ENCODE measurements around the gene PAK4. TPM values are rescaled to one million over a fixed set of nuclear protein-coding genes. Genes with fewer than 3 reads are reported as not detected.

Gene PAK4
- total and polyA plus RNA-seq, 3 donors from 2014 or later: 61.0 to 88.3 (median 84.3) TPM

- no peak for DNase-seq
- WGBS, 2 donors: 42 to 43% methylated on average over 4 of the region's 4 CpGs
- no peak for TF ChIP-seq POLR2A (IDR thresholded peaks at IDR 0.05)
- TF ChIP-seq, protein P1, sequence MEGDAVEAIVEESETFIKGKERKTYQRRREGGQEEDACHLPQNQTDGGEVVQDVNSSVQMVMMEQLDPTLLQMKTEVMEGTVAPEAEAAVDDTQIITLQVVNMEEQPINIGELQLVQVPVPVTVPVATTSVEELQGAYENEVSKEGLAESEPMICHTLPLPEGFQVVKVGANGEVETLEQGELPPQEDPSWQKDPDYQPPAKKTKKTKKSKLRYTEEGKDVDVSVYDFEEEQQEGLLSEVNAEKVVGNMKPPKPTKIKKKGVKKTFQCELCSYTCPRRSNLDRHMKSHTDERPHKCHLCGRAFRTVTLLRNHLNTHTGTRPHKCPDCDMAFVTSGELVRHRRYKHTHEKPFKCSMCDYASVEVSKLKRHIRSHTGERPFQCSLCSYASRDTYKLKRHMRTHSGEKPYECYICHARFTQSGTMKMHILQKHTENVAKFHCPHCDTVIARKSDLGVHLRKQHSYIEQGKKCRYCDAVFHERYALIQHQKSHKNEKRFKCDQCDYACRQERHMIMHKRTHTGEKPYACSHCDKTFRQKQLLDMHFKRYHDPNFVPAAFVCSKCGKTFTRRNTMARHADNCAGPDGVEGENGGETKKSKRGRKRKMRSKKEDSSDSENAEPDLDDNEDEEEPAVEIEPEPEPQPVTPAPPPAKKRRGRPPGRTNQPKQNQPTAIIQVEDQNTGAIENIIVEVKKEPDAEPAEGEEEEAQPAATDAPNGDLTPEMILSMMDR (IDR thresholded peaks at IDR 0.05): no peak
- H3K27ac ChIP-seq: no peak overlapping the region
- no peaks in the 10 kb centered on the region for H3K9me3 ChIP-seq
- H3K4me1 ChIP-seq: no peaks in the 10 kb centered on the region
- no peak overlapping the region for H3K4me3 ChIP-seq
- intact Hi-C loops (cut with DNase I; ENCODE audit: low total_unique reads): no loop called here
- no peaks in the 10 kb centered on the region for H3K36me3 ChIP-seq (ENCODE audit: low read depth, missing control alignments)
- H3K27me3 ChIP-seq: no peaks in the 10 kb centered on the region
These were observed 98.2 kb downstream of the PAK4 start for GRCh38 chr19:39223703-39224279.

DNA sequence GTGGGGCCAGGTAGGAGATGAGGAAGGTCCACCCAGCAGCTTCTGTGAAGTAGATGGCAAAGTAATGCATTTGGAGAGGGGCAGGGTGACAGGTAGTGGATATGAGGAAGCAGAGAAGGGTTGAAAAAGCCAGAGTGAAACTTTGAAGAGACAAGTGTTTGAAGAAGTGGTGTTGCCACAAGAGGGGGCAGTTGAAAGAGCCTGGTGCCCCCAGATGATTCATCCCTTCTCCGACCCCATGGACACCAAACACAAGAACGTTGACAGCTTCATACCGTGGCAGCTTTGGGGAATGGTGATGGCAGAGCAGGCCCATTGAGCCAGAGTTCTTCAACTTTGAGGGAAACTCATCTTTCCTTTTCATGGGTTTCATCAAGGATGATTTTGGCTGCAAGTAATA lies 99.3 kb downstream of the PAK4 start:
- Histone ChIP-seq H3K9me3 (no peaks in the 10 kb centered on the region), H3K36me3 (ENCODE audit: low read depth, missing control alignments) (no peaks in the 10 kb centered on the region), H3K4me3 (no peak overlapping the region), H3K4me1 (no peaks in the 10 kb centered on the region), H3K27me3 (no peaks in the 10 kb centered on the region), H3K27ac (no peak overlapping the region)
- no peak for TF ChIP-seq POLR2A (IDR thresholded peaks at IDR 0.05)
- TF ChIP-seq, protein P1 (IDR thresholded peaks at IDR 0.05): no peak
- DNase-seq: no peak
- intact Hi-C loops (cut with DNase I; ENCODE audit: low total_unique reads): no loop called here
- WGBS, 2 donors: 37 to 40% methylated on average over 3 of the region's 3 CpGs

Other genes with a start within 250 kb of the PAK4 start
- gene RINL, start 247.5 kb upstream of the PAK4 start, total RNA-seq: 1 to 10 TPM; 3.0 to 5.2 TPM
- gene RINL, start 247.5 kb upstream of the PAK4 start, polyA plus RNA-seq (ENCODE audit: insufficient read depth, low read depth, low replicate concordance): 2.6 TPM
- gene SIRT2, start 226.2 kb upstream of the PAK4 start, total RNA-seq: 100 to 1,000 TPM in 1 of 2 donors, 10 to 100 TPM in 1; 95.3 to 107 TPM
- gene SIRT2, start 226.2 kb upstream of the PAK4 start, polyA plus RNA-seq (ENCODE audit: insufficient read depth, low read depth, low replicate concordance): 89.1 TPM
- gene NFKBIB, start 225.8 kb upstream of the PAK4 start, total RNA-seq: 100 to 1,000 TPM in 1 of 2 donors, 10 to 100 TPM in 1; 70.1 to 100 TPM
- 88.0 TPM for gene NFKBIB, start 225.8 kb upstream of the PAK4 start, polyA plus RNA-seq (ENCODE audit: insufficient read depth, low read depth, low replicate concordance)
- 1 to 10 TPM; 6.4 to 7.3 TPM for gene CCER2, start 213.6 kb upstream of the PAK4 start, total RNA-seq
- 3.8 TPM for gene CCER2, start 213.6 kb upstream of the PAK4 start, polyA plus RNA-seq (ENCODE audit: insufficient read depth, low read depth, low replicate concordance)
- gene SARS2, start 195.0 kb upstream of the PAK4 start, total RNA-seq: 10 to 100 TPM; 55.3 to 68.0 TPM
- 33.5 TPM for gene SARS2, start 195.0 kb upstream of the PAK4 start, polyA plus RNA-seq (ENCODE audit: insufficient read depth, low read depth, low replicate concordance)
- 10 to 100 TPM; 48.3 to 49.6 TPM for gene MRPS12, start 194.8 kb upstream of the PAK4 start, total RNA-seq
- gene MRPS12, start 194.8 kb upstream of the PAK4 start, polyA plus RNA-seq (ENCODE audit: insufficient read depth, low read depth, low replicate concordance): 31.1 TPM
- 10 to 100 TPM; 11.8 to 14.2 TPM for gene FBXO17, start 150.0 kb upstream of the PAK4 start, total RNA-seq
- 10.3 TPM for gene FBXO17, start 150.0 kb upstream of the PAK4 start, polyA plus RNA-seq (ENCODE audit: insufficient read depth, low read depth, low replicate concordance)
- 10 to 100 TPM; 11.3 to 16.5 TPM for gene FBXO27, start 93.2 kb upstream of the PAK4 start, total RNA-seq
- gene FBXO27, start 93.2 kb upstream of the PAK4 start, polyA plus RNA-seq (ENCODE audit: insufficient read depth, low read depth, low replicate concordance): 15.5 TPM
- not detected for gene ACP7, start 41.4 kb upstream of the PAK4 start, total RNA-seq
- gene ACP7, start 41.4 kb upstream of the PAK4 start, polyA plus RNA-seq (ENCODE audit: insufficient read depth, low read depth, low replicate concordance): not detected
- 1 to 10 TPM; 1.1 to 1.3 TPM for gene NCCRP1, start 71.2 kb downstream of the PAK4 start, total RNA-seq
- gene NCCRP1, start 71.2 kb downstream of the PAK4 start, polyA plus RNA-seq (ENCODE audit: insufficient read depth, low read depth, low replicate concordance): 0.73 TPM
- 100 to 1,000 TPM in 1 of 2 donors, 10 to 100 TPM in 1; 98.0 to 192 TPM for gene SYCN, start 78.5 kb downstream of the PAK4 start, total RNA-seq
- gene SYCN, start 78.5 kb downstream of the PAK4 start, polyA plus RNA-seq (ENCODE audit: insufficient read depth, low read depth, low replicate concordance): 36.5 TPM
- not detected for gene IFNL3, start 119.2 kb downstream of the PAK4 start, total RNA-seq
- gene IFNL3, start 119.2 kb downstream of the PAK4 start, polyA plus RNA-seq (ENCODE audit: insufficient read depth, low read depth, low replicate concordance): not detected
- not detected for gene IFNL4, start 123.1 kb downstream of the PAK4 start, total RNA-seq
- gene IFNL4, start 123.1 kb downstream of the PAK4 start, polyA plus RNA-seq (ENCODE audit: insufficient read depth, low read depth, low replicate concordance): not detected
- gene IFNL2, start 142.6 kb downstream of the PAK4 start, total RNA-seq: under 1 TPM in 1 of 2 donors, not detected in 1; 0.43 TPM
- gene IFNL2, start 142.6 kb downstream of the PAK4 start, polyA plus RNA-seq (ENCODE audit: insufficient read depth, low read depth, low replicate concordance): not detected
- gene IFNL1, start 170.6 kb downstream of the PAK4 start, total RNA-seq: not detected
- gene IFNL1, start 170.6 kb downstream of the PAK4 start, polyA plus RNA-seq (ENCODE audit: insufficient read depth, low read depth, low replicate concordance): not detected
- gene LRFN1, start 195.1 kb downstream of the PAK4 start, total RNA-seq: 1 to 10 TPM; 3.5 to 4.0 TPM
- gene LRFN1, start 195.1 kb downstream of the PAK4 start, polyA plus RNA-seq (ENCODE audit: insufficient read depth, low read depth, low replicate concordance): 1.4 TPM
- gene GMFG, start 210.3 kb downstream of the PAK4 start, total RNA-seq: 1 to 10 TPM; 2.4 to 3.7 TPM
- 19.5 TPM for gene GMFG, start 210.3 kb downstream of the PAK4 start, polyA plus RNA-seq (ENCODE audit: insufficient read depth, low read depth, low replicate concordance)
- gene SAMD4B, start 216.6 kb downstream of the PAK4 start, total RNA-seq: 100 to 1,000 TPM; 228 to 276 TPM
- 159 TPM for gene SAMD4B, start 216.6 kb downstream of the PAK4 start, polyA plus RNA-seq (ENCODE audit: insufficient read depth, low read depth, low replicate concordance)